Measurements from ENCODE around the gene NME7. TPM values are rescaled to one million over a fixed set of nuclear protein-coding genes. Genes with fewer than 3 reads are reported as not detected.

NME7 gene
- total and polyA plus RNA-seq, 2 donors, result 22.8 to 24.4 TPM

DNA sequence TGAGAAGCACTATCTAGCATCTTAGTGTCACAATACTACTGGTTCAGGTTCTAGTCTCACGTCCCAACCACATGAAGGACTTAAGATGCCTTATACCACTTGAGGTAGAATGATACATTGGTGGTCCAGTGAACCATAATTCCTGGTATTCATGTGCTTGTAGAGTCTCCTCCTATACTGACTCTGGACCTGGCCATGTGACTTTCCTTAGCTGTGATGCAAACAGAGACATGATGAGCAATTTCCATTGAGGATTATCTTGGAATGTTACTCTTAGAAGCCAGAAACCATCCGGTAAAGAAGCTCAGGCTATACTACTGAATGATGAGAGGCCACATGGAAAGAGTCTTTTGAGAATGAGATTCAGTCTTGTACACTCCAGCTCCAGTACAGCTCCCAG is 105.7 kb downstream of the NME7 start:
- no peaks in the 10 kb centered on the region for H3K4me1 ChIP-seq (ENCODE audit: insufficient read depth)
- H3K4me3 ChIP-seq (ENCODE audit: low read depth, low read length), result no peak overlapping the region
- no peak overlapping the region for H3K27ac ChIP-seq (ENCODE audit: low read depth)
- no peak for DNase-seq (ENCODE audit: extremely low spot score)
- WGBS, result 94% methylated on average over 2 of the region's 2 CpGs
- H3K36me3 ChIP-seq (ENCODE audit: insufficient read depth), result no peaks in the 10 kb centered on the region

DNA sequence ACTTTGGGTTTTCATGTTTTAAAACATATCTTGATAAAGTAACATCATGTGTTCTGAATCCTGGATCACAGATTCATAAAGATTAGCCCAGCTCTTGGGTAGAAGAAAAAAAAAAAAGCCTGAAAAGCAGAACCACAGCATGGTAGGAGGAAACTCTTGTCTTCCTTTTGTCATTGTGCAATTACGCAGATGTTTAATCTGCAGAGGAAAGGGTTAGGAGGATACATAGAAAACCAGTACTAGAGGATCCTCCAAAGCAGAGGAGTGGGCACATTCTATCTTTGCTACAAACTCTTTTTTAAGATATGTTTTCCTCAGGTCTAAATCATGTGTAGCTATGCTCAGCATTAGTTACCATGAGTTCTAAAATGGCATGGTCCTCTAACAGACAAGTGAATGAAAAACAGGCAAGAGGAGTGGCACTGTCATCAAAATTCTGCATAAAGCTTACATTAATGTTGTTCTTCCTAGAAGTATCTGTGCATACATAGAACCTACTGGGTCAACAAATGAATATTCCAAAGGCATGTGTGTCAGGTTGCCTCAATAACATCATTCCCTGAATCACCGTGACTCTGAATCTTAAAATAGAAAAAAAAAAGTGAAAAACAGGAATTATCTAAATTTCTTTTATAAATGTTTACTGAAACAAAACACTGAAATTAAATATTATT is 107.0 kb downstream of the NME7 start:
- no peak overlapping the region for H3K4me3 ChIP-seq (ENCODE audit: low read depth, low read length)
- no peaks in the 10 kb centered on the region for H3K36me3 ChIP-seq (ENCODE audit: insufficient read depth)
- WGBS, result 86% methylated on average over 2 of the region's 2 CpGs
- no peak overlapping the region for H3K27ac ChIP-seq (ENCODE audit: low read depth)
- DNase-seq (ENCODE audit: extremely low spot score), result no peak
- H3K4me1 ChIP-seq (ENCODE audit: insufficient read depth), result no peaks in the 10 kb centered on the region

DNA sequence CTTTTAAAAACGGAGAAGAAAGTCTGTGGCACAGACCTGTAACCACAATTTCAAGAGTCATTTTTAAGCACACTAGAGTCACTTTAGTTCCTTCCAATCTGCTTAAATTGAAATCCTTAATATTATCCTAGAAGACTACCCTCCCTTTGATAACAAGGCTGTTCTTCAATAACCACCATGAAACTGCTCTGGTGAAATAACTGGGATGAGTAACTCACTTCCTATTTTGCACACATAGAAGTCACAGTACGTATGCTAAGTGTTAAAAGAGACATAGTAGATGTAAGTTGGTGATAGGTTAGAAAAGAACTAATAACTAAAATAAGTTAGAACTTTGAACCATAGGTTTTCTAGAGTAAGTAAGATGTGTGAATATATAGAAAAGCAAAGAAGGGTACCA is 107.8 kb downstream of the NME7 start:
- WGBS, result 82% methylated on average over 2 of the region's 2 CpGs
- Histone ChIP-seq H3K27ac (ENCODE audit: low read depth) (no peak overlapping the region), H3K36me3 (ENCODE audit: insufficient read depth) (no peaks in the 10 kb centered on the region), H3K4me1 (ENCODE audit: insufficient read depth) (no peaks in the 10 kb centered on the region), H3K4me3 (ENCODE audit: low read depth, low read length) (no peak overlapping the region)
- DNase-seq (ENCODE audit: extremely low spot score), result no peak

DNA sequence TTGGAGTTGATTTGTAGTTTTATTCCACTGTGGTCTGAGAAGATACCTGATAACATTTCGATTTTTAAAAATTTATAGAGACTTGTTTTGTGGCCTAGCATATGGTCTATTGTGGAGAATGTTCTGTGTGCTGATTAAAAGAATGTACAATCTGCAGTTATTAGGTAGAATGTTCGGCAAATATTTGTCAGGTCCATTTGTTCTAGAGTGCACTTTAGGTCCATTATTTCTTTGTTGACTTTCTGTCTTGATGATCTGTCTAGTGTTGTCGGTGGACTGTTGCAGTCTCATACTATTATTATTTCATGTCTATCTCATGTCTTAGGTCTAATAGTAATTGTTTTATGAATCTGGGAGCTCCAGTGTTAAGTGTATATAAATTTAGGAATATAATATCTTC is 116.8 kb downstream of the NME7 start:
- no peak overlapping the region for H3K27ac ChIP-seq (ENCODE audit: low read depth)
- no peak overlapping the region for H3K4me3 ChIP-seq (ENCODE audit: low read depth, low read length)
- 86% methylated on average over 3 of the region's 3 CpGs for WGBS
- no peak for DNase-seq (ENCODE audit: extremely low spot score)
- no peaks in the 10 kb centered on the region for H3K36me3 ChIP-seq (ENCODE audit: insufficient read depth)
- no peaks in the 10 kb centered on the region for H3K4me1 ChIP-seq (ENCODE audit: insufficient read depth)

DNA sequence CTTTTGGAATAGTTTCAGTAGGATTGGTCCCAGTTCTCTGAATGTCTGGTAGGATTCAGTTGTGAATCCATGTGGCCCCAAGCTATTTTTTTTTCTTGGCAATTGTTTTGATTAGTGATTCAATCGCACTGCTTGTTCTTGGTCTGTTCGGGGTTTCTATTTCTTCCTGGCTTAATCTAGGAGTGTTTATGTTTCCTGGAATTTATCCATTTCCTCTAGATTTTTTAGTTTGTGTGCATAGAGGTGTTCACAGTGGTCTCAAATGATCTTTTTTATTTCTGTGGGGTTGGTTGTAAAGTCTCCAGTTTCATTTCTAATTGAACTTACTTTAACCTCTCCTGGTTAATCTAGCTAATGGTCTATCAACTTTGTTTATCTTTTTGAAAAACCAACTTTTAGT is 117.6 kb downstream of the NME7 start:
- no peak for DNase-seq (ENCODE audit: extremely low spot score)
- H3K27ac ChIP-seq (ENCODE audit: low read depth), result no peak overlapping the region
- H3K36me3 ChIP-seq (ENCODE audit: insufficient read depth), result no peaks in the 10 kb centered on the region
- H3K4me3 ChIP-seq (ENCODE audit: low read depth, low read length), result no peak overlapping the region
- WGBS, result 44% methylated on average over 2 of the region's 2 CpGs
- H3K4me1 ChIP-seq (ENCODE audit: insufficient read depth), result no peaks in the 10 kb centered on the region

DNA sequence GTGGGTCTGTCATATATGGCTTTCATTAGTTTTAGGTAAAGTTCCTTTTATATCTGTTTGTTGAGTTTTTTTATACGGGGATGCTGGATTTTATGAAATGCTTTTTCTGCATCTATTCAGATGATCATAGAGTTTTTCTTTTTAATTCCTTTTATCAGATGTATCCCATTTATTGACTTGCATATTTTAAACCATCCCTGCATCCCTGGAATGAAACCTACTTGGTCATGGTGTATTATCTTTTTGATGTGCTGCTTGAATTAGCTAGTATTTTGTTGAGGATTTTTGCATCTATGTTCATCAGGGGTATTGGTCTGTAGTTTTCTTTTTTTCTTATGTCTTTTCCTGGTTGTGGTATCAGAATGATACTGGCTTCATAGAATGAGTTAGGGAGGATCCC is 118.0 kb downstream of the NME7 start:
- 96% methylated on average over 1 of the region's 1 CpG for WGBS
- Histone ChIP-seq H3K36me3 (ENCODE audit: insufficient read depth) (no peaks in the 10 kb centered on the region), H3K4me3 (ENCODE audit: low read depth, low read length) (no peak overlapping the region), H3K27ac (ENCODE audit: low read depth) (no peak overlapping the region), H3K4me1 (ENCODE audit: insufficient read depth) (no peaks in the 10 kb centered on the region)
- no peak for DNase-seq (ENCODE audit: extremely low spot score)

DNA sequence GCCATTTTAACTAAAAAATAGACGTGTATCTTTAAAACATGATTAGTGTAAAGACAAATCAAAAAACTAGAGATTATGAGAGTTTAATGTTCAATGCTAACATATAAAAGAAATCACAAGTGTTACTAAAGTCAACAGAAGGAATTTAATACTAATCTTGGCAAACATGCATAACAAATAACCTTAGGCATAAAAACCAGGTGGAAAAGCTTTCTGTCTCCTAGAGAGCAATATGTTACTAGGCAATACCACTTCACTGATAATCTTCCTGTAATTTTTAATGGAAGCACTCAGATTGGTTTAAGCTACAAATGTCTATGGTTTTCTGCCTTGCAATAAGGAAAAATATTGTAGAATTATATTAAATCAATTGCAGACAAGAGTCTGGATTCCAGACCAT is 121.9 kb downstream of the NME7 start:
- no peak overlapping the region for H3K27ac ChIP-seq (ENCODE audit: low read depth)
- 56% methylated on average over 1 of the region's 1 CpG for WGBS
- H3K4me3 ChIP-seq (ENCODE audit: low read depth, low read length), result no peak overlapping the region
- no peaks in the 10 kb centered on the region for H3K36me3 ChIP-seq (ENCODE audit: insufficient read depth)
- H3K4me1 ChIP-seq (ENCODE audit: insufficient read depth), result no peaks in the 10 kb centered on the region
- DNase-seq (ENCODE audit: extremely low spot score), result no peak

DNA sequence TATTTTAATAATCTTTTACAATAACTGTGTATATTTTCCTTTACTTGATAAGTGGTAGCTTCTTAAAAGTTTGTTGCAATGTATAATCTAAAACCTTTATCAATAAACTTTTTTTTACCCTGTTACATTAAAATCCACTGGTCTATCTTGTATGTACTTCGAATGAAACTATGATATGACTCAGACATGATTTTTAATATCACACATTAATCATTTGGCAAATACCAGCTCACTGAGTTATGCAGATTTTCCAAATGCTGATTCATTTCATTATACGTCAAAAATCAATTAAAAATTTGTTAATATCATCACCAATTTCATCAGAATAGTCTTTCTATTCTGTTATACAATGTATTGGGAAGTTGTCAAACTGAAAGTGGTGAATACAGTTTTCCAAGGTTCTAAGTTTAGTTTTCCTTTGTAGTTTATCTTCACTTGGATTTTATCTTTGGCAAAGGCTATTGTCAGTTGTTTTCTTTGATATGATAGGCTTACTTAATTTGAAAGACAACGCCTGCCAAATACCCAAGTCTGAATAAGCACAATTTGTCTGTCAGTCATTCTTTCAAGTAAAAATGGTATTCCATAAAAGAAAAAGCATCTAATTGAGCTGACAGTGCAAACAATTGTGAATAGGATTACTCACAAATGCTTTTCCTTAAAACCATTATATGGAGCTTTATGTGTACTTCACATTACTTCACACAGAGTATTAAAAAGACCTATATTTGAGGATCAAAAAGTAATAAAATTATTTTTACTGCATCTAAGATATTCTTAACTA is 127.0 kb downstream of the NME7 start:
- H3K36me3 ChIP-seq (ENCODE audit: insufficient read depth), result no peaks in the 10 kb centered on the region
- no peak for DNase-seq (ENCODE audit: extremely low spot score)
- 41% methylated on average over 3 of the region's 3 CpGs for WGBS
- H3K27ac ChIP-seq (ENCODE audit: low read depth), result no peak overlapping the region
- no peaks in the 10 kb centered on the region for H3K4me1 ChIP-seq (ENCODE audit: insufficient read depth)
- H3K4me3 ChIP-seq (ENCODE audit: low read depth, low read length), result no peak overlapping the region

DNA sequence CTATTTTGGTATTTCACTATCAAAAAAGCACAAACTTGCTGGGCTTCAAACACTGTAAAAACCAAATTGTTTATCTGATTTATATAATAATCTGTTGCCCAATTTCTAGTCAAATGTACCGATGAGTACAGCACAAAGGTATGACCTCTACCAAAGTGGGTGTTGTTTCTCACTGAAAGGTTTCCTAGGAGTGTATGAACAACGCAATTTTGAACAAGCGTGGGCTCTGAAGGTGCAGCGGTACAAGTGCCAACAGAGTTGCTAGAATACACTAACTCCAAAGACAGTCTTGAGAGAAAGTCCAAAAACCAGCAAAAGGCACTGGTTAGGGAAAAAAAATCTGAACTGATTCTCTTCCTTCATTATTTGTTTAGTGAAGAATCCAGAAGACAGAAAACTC is 130.7 kb downstream of the NME7 start:
- no peak for DNase-seq (ENCODE audit: extremely low spot score)
- Histone ChIP-seq H3K27ac (ENCODE audit: low read depth) (no peak overlapping the region), H3K36me3 (ENCODE audit: insufficient read depth) (no peaks in the 10 kb centered on the region), H3K4me3 (ENCODE audit: low read depth, low read length) (no peak overlapping the region), H3K4me1 (ENCODE audit: insufficient read depth) (no peaks in the 10 kb centered on the region)
- 98% methylated on average over 4 of the region's 4 CpGs for WGBS

DNA sequence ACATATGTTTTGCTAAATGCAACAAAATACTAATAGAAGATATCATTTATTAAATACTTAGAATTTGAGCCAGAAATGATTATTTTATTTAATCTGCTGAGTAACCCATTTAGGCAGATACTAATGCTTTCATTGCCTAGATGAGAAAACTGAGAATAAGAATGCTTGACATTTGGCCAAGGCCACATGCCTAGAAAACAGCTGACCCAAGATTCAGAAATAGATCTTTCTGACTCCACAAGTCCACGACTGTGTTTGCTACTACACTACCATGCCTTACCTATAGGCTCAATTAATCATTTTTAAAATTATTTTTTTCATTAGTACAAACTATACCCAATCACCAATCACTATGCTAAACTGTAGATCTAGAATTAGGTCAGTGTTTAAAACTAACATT is 131.5 kb downstream of the NME7 start:
- no peaks in the 10 kb centered on the region for H3K36me3 ChIP-seq (ENCODE audit: insufficient read depth)
- no peak overlapping the region for H3K4me3 ChIP-seq (ENCODE audit: low read depth, low read length)
- H3K4me1 ChIP-seq (ENCODE audit: insufficient read depth), result no peaks in the 10 kb centered on the region
- no peak overlapping the region for H3K27ac ChIP-seq (ENCODE audit: low read depth)
- WGBS, result 14% methylated on average over 1 of the region's 1 CpG
- no peak for DNase-seq (ENCODE audit: extremely low spot score)

DNA sequence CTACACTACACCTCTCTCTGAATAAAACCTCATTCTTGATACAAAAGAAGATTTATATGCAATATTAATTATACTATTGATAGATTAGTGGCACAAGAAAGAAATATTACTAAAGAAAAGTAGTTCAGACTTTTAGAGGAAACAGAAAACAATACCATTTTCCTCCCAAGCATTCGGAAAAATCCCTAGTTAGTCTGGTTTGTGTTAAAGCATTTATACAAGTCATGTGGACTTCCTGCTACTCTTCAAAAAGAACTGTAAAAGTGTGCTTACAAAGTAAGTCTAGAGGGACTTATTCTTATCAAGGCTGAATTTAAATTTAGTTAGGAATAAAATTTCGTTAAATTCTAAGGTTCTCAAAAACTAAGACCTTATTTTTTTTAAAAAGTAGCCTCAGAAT is 132.0 kb downstream of the NME7 start:
- Histone ChIP-seq H3K36me3 (ENCODE audit: insufficient read depth) (no peaks in the 10 kb centered on the region), H3K4me1 (ENCODE audit: insufficient read depth) (no peaks in the 10 kb centered on the region), H3K4me3 (ENCODE audit: low read depth, low read length) (no peak overlapping the region), H3K27ac (ENCODE audit: low read depth) (no peak overlapping the region)
- DNase-seq (ENCODE audit: extremely low spot score), result no peak
- 23% methylated on average over 2 of the region's 2 CpGs for WGBS

DNA sequence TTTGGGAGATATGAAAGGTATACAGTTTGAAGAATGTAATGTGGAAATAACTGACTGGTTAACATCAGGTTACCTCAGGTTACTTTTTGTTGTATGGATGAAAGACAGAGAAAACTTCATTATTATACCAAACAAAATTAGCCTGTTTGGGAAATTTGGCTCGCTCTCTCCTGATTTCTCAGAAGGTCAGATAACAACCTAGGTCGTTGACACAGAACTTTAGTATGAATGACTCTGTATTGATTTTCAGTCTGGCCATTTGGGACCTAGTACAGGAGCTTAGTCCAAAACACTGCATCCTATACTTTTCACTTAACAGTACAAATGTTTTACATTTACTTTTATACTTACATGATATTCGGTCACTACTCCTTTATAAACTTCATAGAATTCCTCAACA is 132.8 kb downstream of the NME7 start:
- WGBS, result 97% methylated on average over 3 of the region's 3 CpGs
- H3K4me1 ChIP-seq (ENCODE audit: insufficient read depth), result no peaks in the 10 kb centered on the region
- H3K36me3 ChIP-seq (ENCODE audit: insufficient read depth), result no peaks in the 10 kb centered on the region
- no peak overlapping the region for H3K27ac ChIP-seq (ENCODE audit: low read depth)
- no peak for DNase-seq (ENCODE audit: extremely low spot score)
- H3K4me3 ChIP-seq (ENCODE audit: low read depth, low read length), result no peak overlapping the region

DNA sequence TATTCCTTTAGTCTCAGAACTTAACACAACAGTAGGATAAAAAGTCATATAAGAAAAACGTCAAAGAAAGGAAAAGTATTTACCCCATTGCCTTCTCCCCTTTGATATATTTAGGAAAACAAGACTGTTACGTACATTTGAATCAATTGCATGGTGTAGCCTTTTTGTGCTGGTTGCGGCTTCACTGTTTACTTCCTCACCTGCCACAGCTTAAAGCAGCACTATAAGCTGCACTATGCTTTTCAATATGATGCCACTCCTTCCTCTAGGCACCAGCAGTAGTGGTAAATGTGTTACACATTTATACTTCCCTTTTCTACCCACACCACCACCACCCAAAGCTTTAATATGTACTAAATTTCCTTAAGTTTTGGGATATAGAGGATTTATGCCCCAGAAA is 150.0 kb downstream of the NME7 start:
- no peaks in the 10 kb centered on the region for H3K4me1 ChIP-seq (ENCODE audit: insufficient read depth)
- DNase-seq (ENCODE audit: extremely low spot score), result no peak
- no peak overlapping the region for H3K27ac ChIP-seq (ENCODE audit: low read depth)
- 84% methylated on average over 3 of the region's 3 CpGs for WGBS
- H3K36me3 ChIP-seq (ENCODE audit: insufficient read depth), result no peaks in the 10 kb centered on the region
- no peak overlapping the region for H3K4me3 ChIP-seq (ENCODE audit: low read depth, low read length)

DNA sequence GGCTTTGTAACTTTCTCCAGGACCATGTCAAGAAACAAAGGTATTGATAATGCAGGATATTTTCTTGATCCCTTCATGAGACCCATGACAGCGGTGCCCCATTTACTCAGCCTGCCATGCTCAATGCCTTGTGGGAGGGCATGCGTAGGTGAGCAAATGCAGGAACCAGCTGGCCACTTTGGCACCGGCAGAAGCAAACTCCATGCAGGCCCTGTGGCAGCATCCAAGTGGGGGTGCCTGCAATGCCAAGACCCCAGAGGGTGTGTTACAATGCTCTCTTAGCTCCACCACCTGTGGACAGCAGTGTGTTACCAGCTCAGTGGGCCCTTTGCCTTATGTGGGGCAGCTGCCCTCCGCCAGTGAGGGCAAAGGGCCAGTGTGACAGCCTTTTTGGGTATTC is 153.0 kb downstream of the NME7 start:
- Histone ChIP-seq H3K4me3 (ENCODE audit: low read depth, low read length) (no peak overlapping the region), H3K27ac (ENCODE audit: low read depth) (no peak overlapping the region), H3K4me1 (ENCODE audit: insufficient read depth) (no peaks in the 10 kb centered on the region), H3K36me3 (ENCODE audit: insufficient read depth) (no peaks in the 10 kb centered on the region)
- DNase-seq (ENCODE audit: extremely low spot score), result no peak
- 98% methylated on average over 4 of the region's 4 CpGs for WGBS
